Endothelial cell of umbilical vein (primary cell): ENCODE data around the gene ITPKA. TPM values are rescaled to one million over a fixed set of nuclear protein-coding genes. Genes with fewer than 3 reads are reported as not detected.

ENCODE experiments used
- BruUV-seq: library from RNA; stranded (reverse); fragments of 400-500 nt; replicated peaks from 2 replicates; lab custom pipeline; 2021; lab: Mats Ljungman, UMichigan
- CTCF ChIA-PET: fragments of 300-600, 350-600 bp; sonication (Branson Sonifier 250); formaldehyde crosslinking; loops from one replicate; lab custom pipeline; 2021; ENCODE audit warnings: antibody characterized with exemption, inconsistent platforms; lab: Charles Lee
- POLR2A ChIA-PET: fragments of 300-600, 350-600 bp; sonication (Branson Sonifier 250); formaldehyde crosslinking; loops from one replicate; lab custom pipeline; 2021; ENCODE audit warnings: antibody characterized with exemption, inconsistent platforms; lab: Charles Lee
- DNase-seq: peaks from one replicate; pipeline ENCODE4 v3.0.0-alpha.2; 2011; ENCODE audit warnings: low read depth, low spot score
- FAIRE-seq: peaks from 2 replicates; lab custom pipeline; 2011; peaks lifted over from hg19 to GRCh38; lab: Jason Lieb, UNC
- H2AFZ ChIP-seq: 2 replicates; pipeline ENCODE4 v1.6.0; 2012; ENCODE audit warnings: low read depth, low read length, control low read depth, inconsistent platforms
- H3K27ac ChIP-seq: 2 replicates; pipeline ENCODE4 v1.5.1; 2011; ENCODE audit warnings: low read depth, mild to moderate bottlenecking, control low read depth, low read length, moderate library complexity; ENCODE audit not compliant: insufficient read depth
- H3K27me3 ChIP-seq, 2 experiments: 2 replicates each; pipeline versions ENCODE4 v1.6.0 to v1.6.1; 2011; ENCODE audit warnings: low read length in 2 of 2, mixed read lengths in 1 of 2; ENCODE audit not compliant: control insufficient read depth in 2 of 2, insufficient read depth in 2 of 2
- H3K36me3 ChIP-seq, 2 experiments: 2 replicates in 1 of 2; 3 replicates in 1 of 2; pipeline ENCODE4 v1.5.1; 2011; ENCODE audit warnings: low read length in 2 of 2, mild to moderate bottlenecking in 1 of 2, moderate library complexity in 1 of 2; ENCODE audit not compliant: control insufficient read depth in 2 of 2, insufficient read depth in 2 of 2; ENCODE audit errors: extremely low read depth in 1 of 2
- H3K4me1 ChIP-seq: 3 replicates; pipeline ENCODE4 v1.5.1; 2011; ENCODE audit warnings: mild to moderate bottlenecking, low read length; ENCODE audit not compliant: control insufficient read depth, insufficient read depth; ENCODE audit errors: extremely low read depth
- H3K4me2 ChIP-seq: 2 replicates; pipeline ENCODE4 v1.6.1; 2011; ENCODE audit warnings: low read length, control low read depth, mixed read lengths; ENCODE audit not compliant: insufficient read depth
- H3K4me3 ChIP-seq, 3 experiments: fragments of 200-600 bp in 1 of 3; sonication (generic), shearing (Covaris generic) in 1 of 3; replicated peaks in 1 of 3; 2 replicates each; pipeline ENCODE4 v1.5.1; 2011 to 2016; ENCODE audit warnings: control low read depth in 3 of 3, low read length in 3 of 3, mild to moderate bottlenecking in 2 of 3, inconsistent platforms in 1 of 3, low read depth in 1 of 3, moderate library complexity in 1 of 3; ENCODE audit not compliant: insufficient read depth in 1 of 3
- H3K79me2 ChIP-seq: 2 replicates; pipeline ENCODE4 v1.6.0; 2012; ENCODE audit warnings: low read length, inconsistent platforms; ENCODE audit not compliant: control insufficient read depth, insufficient read depth
- H3K9ac ChIP-seq: replicated peaks from 2 replicates; pipeline ENCODE3; 2011; ENCODE audit warnings: low read length, control low read depth; ENCODE audit not compliant: insufficient read depth; ENCODE audit errors: extremely low read depth
- H3K9me1 ChIP-seq: replicated peaks from 3 replicates; pipeline ENCODE4 v1.6.0; 2011; ENCODE audit warnings: mild to moderate bottlenecking, low read length; ENCODE audit not compliant: control insufficient read depth, insufficient read depth; ENCODE audit errors: extremely low read depth
- H3K9me3 ChIP-seq: replicated peaks from 2 replicates; pipeline ENCODE4 v1.5.1; 2012; ENCODE audit warnings: low read length, inconsistent platforms; ENCODE audit not compliant: control insufficient read depth, insufficient read depth
- H4K20me1 ChIP-seq: replicated peaks from 2 replicates; pipeline ENCODE3; 2011; ENCODE audit warnings: mild to moderate bottlenecking, low read length; ENCODE audit not compliant: control insufficient read depth, insufficient read depth; ENCODE audit errors: extremely low read depth
- EZH2 ChIP-seq: IDR thresholded peaks from 2 replicates; pipeline ENCODE4 v1.6.1; 2012; ENCODE audit warnings: borderline replicate concordance, low read depth, mild to moderate bottlenecking, moderate library complexity, low read length, inconsistent platforms; ENCODE audit not compliant: severe bottlenecking
- FOS ChIP-seq: IDR thresholded peaks from 2 replicates; pipeline ENCODE4 v1.6.1; 2011; ENCODE audit warnings: mild to moderate bottlenecking, low read length, moderate library complexity, borderline replicate concordance; ENCODE audit not compliant: insufficient read depth
- GATA2 ChIP-seq: IDR thresholded peaks from 2 replicates; pipeline ENCODE4 v1.7.0; 2011; ENCODE audit warnings: low read depth, mild to moderate bottlenecking, moderate library complexity, mixed read lengths, low read length; ENCODE audit not compliant: insufficient read length, insufficient read depth
- MYC ChIP-seq: IDR thresholded peaks from one replicate; pipeline ENCODE4 v1.6.1; 2011; ENCODE audit warnings: mild to moderate bottlenecking, low read depth, low read length
- POLR2A ChIP-seq: IDR thresholded peaks from 2 replicates; pipeline ENCODE4 v1.6.1; 2012; ENCODE audit warnings: low read depth, mild to moderate bottlenecking, control low read depth, low read length
- POLR2AphosphoS5 ChIP-seq: IDR thresholded peaks from 2 replicates; pipeline ENCODE4 v1.6.1; 2012; ENCODE audit warnings: low read depth, mild to moderate bottlenecking, control low read depth, low read length, moderate library complexity; ENCODE audit not compliant: insufficient read depth
- dilution Hi-C: fragments of 300-500 bp; cut with MboI; formaldehyde crosslinking; loops from one replicate; pipeline ENCODE4 v1.15.0; 2019; ENCODE audit warnings: low sequenced_read_pairs; ENCODE audit not compliant: extremely low pct_ligation_motif_present
- intact Hi-C: fragments of 100-400 bp; cut with micrococcal nuclease; formaldehyde crosslinking; loops from one replicate; pipeline ENCODE4 v1.10.0; 2022
- polyA plus RNA-seq, 4 experiments: library from polyadenylated mRNA; depleted of rRNA in 3 of 4; stranded (reverse) in 3 of 4; unstranded in 1 of 4; fragments of >200 nt; gene quantifications; 2 replicates each; pipeline versions ENCODE4 v1.2.1 to v1.2.3, GENCODE V29; 2011 to 2012; ENCODE audit warnings: missing spikeins in 1 of 4
- total RNA-seq: library from RNA; stranded (reverse); gene quantifications from 2 replicates; pipeline ENCODE4 v1.2.3, GENCODE V29; 2021
- TF ChIP-seq, protein P1 (sequence below): IDR thresholded peaks from 2 replicates; pipeline ENCODE4 v1.6.1; 2011; ENCODE audit not compliant: insufficient read depth, insufficient read length
- TF ChIP-seq, protein P2 (sequence below), 2 donors: IDR thresholded peaks; 1 replicate in 1 of 2; 2 replicates in 1 of 2; pipeline ENCODE4 v1.5.1; 2011; ENCODE audit warnings: low read length in 2 of 2, mild to moderate bottlenecking in 2 of 2, moderate library complexity in 2 of 2, control low read depth in 1 of 2, inconsistent platforms in 1 of 2, low read depth in 1 of 2; ENCODE audit not compliant: insufficient read depth in 1 of 2; ENCODE audit errors: extremely low read depth in 1 of 2

ITPKA gene
- total and polyA plus RNA-seq, 2 donors (not counting 3 experiments of a cell fraction or from before 2014, with no cell fraction given): 0.14 to 0.66 TPM

DNA sequence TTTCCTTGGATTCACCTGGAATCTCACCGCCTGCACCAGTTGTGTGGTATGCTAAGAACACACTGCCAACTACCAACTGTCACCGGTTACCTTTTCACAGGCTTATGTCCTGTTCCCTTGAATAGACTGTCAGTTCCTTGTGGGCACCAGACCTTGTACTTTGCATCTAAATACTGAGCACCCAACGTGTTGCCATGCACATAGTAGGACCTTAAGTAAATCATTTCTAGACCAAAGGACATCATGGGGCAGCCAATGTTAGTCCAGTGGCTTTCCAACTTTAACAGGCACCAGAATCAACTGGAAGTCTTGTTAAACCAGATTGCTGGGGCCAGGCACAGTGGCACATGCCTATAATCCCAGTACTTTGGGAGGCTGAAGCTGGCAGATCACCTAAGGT, 51.5 kb downstream of the ITPKA start:
- peaks cover 6% of the 10 kb centered on the region for H3K4me1 ChIP-seq
- no peak overlapping the region for H2AFZ ChIP-seq
- no peaks in the 10 kb centered on the region for H3K9me1 ChIP-seq
- intact Hi-C loops: no loop called here
- TF ChIP-seq GATA2: no peak
- TF ChIP-seq POLR2A: no peak
- TF ChIP-seq, protein P1, sequence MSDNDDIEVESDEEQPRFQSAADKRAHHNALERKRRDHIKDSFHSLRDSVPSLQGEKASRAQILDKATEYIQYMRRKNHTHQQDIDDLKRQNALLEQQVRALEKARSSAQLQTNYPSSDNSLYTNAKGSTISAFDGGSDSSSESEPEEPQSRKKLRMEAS: no peak
- TF ChIP-seq, protein P2, sequence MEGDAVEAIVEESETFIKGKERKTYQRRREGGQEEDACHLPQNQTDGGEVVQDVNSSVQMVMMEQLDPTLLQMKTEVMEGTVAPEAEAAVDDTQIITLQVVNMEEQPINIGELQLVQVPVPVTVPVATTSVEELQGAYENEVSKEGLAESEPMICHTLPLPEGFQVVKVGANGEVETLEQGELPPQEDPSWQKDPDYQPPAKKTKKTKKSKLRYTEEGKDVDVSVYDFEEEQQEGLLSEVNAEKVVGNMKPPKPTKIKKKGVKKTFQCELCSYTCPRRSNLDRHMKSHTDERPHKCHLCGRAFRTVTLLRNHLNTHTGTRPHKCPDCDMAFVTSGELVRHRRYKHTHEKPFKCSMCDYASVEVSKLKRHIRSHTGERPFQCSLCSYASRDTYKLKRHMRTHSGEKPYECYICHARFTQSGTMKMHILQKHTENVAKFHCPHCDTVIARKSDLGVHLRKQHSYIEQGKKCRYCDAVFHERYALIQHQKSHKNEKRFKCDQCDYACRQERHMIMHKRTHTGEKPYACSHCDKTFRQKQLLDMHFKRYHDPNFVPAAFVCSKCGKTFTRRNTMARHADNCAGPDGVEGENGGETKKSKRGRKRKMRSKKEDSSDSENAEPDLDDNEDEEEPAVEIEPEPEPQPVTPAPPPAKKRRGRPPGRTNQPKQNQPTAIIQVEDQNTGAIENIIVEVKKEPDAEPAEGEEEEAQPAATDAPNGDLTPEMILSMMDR (IDR thresholded peaks at IDR 0.05; ENCODE audit: extremely low read depth in 1 of 2, insufficient read depth in 1 of 2, low read depth in 1 of 2, low read length in 2 of 2): no peak
- TF ChIP-seq EZH2: no peak
- TF ChIP-seq POLR2AphosphoS5: no peak
- TF ChIP-seq MYC: no peak
- TF ChIP-seq FOS: no peak
- H3K27ac ChIP-seq: no peak overlapping the region
- no peaks in the 10 kb centered on the region for H3K36me3 ChIP-seq
- H3K4me3 ChIP-seq: no peak overlapping the region
- H3K79me2 ChIP-seq: peaks cover 10% of the 10 kb centered on the region
- H3K9me3 ChIP-seq: no peaks in the 10 kb centered on the region
- no peaks in the 10 kb centered on the region for H4K20me1 ChIP-seq
- H3K9ac ChIP-seq: no peak overlapping the region
- H3K27me3 ChIP-seq: no peaks in the 10 kb centered on the region
- no peak for FAIRE-seq
- ChIA-PET POLR2A (interaction anchor here (0.6 kb wide), 1 partner anchor 76 kb away, joined by 5 read pairs; no protein-coding TSS in a partner anchor), CTCF (interaction anchor here (0.6 to 3.0 kb wide), 4 partner anchors 12 to 956 kb away, joined by 3 to 13 read pairs (median 7); no protein-coding TSS in a partner anchor)
- DNase-seq: no peak
- no TSS peak for BruUV-seq
- dilution Hi-C loops: no loop called here
- H3K4me2 ChIP-seq: no peak overlapping the region
